ENCODE data around the gene KPNA6.

- TF ChIP-seq, protein P1, sequence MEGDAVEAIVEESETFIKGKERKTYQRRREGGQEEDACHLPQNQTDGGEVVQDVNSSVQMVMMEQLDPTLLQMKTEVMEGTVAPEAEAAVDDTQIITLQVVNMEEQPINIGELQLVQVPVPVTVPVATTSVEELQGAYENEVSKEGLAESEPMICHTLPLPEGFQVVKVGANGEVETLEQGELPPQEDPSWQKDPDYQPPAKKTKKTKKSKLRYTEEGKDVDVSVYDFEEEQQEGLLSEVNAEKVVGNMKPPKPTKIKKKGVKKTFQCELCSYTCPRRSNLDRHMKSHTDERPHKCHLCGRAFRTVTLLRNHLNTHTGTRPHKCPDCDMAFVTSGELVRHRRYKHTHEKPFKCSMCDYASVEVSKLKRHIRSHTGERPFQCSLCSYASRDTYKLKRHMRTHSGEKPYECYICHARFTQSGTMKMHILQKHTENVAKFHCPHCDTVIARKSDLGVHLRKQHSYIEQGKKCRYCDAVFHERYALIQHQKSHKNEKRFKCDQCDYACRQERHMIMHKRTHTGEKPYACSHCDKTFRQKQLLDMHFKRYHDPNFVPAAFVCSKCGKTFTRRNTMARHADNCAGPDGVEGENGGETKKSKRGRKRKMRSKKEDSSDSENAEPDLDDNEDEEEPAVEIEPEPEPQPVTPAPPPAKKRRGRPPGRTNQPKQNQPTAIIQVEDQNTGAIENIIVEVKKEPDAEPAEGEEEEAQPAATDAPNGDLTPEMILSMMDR (IDR thresholded peaks at IDR 0.05; ENCODE audit: borderline replicate concordance, extremely low read depth, low read length, poor library complexity, severe bottlenecking): no peak
- TF ChIP-seq EZH2 (IDR thresholded peaks at IDR 0.05; ENCODE audit: borderline replicate concordance, low read depth, low read length, severe bottlenecking): no peak
Observed at GRCh38 chr1:32111789-32112188, 3.9 kb downstream of the KPNA6 start.
